GM19099 (cell line): ENCODE results near the gene C12orf60.

Experiments used
- POLR2A ChIP-seq: IDR thresholded peaks from 3 replicates; pipeline ENCODE4 v1.6.1; 2011; ENCODE audit warnings: low read depth; ENCODE audit not compliant: insufficient read length; ENCODE audit errors: extremely low read depth

C12orf60 gene

GRCh38 chr12:14803011-14803829, at the start of gene C12orf60, which contains the start of gene WBP11:
Gene C12orf60, plus strand, starts transcription at chr12:14803670. Its CDS starts 19,266 bp downstream, at chr12:14822936.
Gene WBP11, minus strand, starts transcription at chr12:14803478. Its CDS starts 2,095 bp downstream, at chr12:14801383.
- peak; percentile 86 for TF ChIP-seq POLR2A

- no peak for TF ChIP-seq POLR2A
Observed at GRCh38 chr12:14756334-14757143, 46.9 kb upstream of the C12orf60 start.

GRCh38 chr12:14765398-14765797, 38.1 kb upstream of the C12orf60 start:
- TF ChIP-seq POLR2A, result no peak

GRCh38 chr12:14766649-14767215, 36.7 kb upstream of the C12orf60 start:
- TF ChIP-seq POLR2A, result peak; percentile 25

- TF ChIP-seq POLR2A, result no peak
Observed at GRCh38 chr12:14767617-14768016, 35.9 kb upstream of the C12orf60 start.

- no peak for TF ChIP-seq POLR2A
Observed at GRCh38 chr12:14768823-14769405, 34.6 kb upstream of the C12orf60 start.

GRCh38 chr12:14769466-14769968, 34.0 kb upstream of the C12orf60 start:
- no peak for TF ChIP-seq POLR2A

GRCh38 chr12:14769969-14770495, 33.4 kb upstream of the C12orf60 start:
- TF ChIP-seq POLR2A, result peak; percentile 84

GRCh38 chr12:14770496-14771461, 32.7 kb upstream of the C12orf60 start:
- peak; percentile 100 for TF ChIP-seq POLR2A

GRCh38 chr12:14771651-14772137, 31.8 kb upstream of the C12orf60 start:
- TF ChIP-seq POLR2A, result no peak

GRCh38 chr12:14772946-14773345, 30.5 kb upstream of the C12orf60 start:
- TF ChIP-seq POLR2A, result no peak

GRCh38 chr12:14773685-14774073, 29.8 kb upstream of the C12orf60 start:
- TF ChIP-seq POLR2A, result no peak
